HG03457 (cell line): ENCODE results near the gene ZNF699.
A peak's percentile ranks its signal among the peaks of the same experiment; 100 is the strongest.
"Not testable (repeated sequence)": the region's sequence is repeated elsewhere in the genome, so short reads cannot be mapped to it uniquely, and the experiment has no call there.

Experiments
- ATAC-seq: cut with Tn5 transposase; IDR thresholded peaks from one replicate; pipeline ENCODE4 v1.9.1; 2021; ENCODE audit warnings: moderate number of reproducible peaks; ENCODE audit not compliant: unreplicated experiment

Gene ZNF699

DNA sequence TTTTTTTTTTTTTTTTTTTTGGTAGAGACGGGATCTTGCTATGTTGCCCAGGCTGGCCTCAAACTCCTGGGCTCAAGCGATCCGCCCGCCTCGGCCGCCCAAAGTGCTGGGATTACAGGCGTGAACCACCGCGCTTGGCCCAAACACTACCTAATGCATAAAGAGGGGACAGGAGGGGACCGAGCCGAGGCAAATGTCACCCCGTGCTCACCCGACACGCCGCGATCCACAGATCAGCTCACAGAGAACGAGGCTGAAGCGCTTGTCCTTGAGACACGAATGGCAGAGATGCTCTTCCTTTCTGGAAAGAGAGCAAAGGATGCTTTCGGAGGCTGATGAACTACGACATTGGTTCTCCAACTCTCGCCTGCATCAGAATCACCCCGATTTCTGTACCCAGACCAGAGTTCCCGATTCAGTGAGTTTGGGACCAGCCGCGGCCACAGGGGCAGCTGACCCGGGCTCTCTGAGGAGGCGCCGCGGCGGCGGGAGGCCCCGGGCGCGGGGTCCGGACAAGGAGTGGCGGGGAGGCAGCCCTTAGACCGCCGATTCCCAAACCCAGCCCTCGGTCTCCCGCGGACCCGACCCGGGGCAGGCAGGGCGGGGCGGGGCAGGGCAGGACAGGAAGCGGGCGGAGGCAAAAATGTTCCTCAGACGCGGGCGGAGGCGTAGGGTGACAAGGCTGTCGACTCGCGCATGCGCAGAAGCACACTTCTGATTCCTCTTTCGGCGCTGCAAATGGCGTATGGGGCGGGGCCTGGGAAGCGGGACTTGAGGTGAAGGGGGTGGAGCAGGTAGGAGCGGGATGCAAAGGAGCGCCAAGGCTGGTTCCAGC, at the start of gene ZNF699:
ZNF699 (minus strand) TSS at position 700 of the 835 bp plus-strand sequence. CDS start 4,719 bp downstream, outside the sequence.
- ATAC-seq: peak; percentile 73

DNA sequence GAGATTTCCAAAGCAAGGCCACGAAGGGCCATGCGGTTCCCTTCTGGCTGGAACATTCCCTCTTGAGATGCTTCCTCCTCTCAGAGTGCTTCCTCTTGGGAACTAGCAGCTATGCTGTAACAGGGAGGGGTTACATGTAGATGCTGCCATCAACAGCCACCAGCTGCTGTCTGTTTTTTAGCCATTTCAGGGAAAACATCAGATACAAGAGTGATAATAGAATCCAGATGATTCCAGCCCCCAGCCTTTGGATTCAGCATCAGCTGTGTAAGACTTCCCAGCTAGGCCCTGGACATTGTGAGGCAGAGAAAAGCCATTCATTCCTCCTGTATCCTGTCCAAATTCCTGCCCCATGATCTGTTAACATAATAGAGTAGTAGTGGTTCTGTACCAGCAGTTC, 45.0 kb upstream of the ZNF699 start:
- no peak for ATAC-seq

DNA sequence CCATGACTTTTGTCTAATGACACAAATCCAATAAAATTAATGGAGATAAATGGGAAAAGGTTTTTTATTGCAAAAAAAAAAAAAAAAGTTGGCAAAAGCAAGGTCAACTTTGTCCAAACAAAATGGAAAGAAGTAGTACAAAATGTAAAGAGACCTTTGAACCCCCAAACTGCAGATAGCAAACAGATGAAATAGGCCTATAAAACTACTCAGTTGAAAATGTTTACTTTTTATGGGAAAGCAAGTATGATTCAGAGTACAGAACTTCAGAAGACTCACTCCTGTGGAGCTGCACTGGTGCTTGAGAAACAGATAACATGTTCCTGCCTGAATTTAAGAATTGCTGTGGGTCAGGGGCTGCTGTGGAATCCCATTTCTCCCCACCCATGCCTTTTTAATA, 43.4 kb upstream of the ZNF699 start:
- ATAC-seq: no peak

DNA sequence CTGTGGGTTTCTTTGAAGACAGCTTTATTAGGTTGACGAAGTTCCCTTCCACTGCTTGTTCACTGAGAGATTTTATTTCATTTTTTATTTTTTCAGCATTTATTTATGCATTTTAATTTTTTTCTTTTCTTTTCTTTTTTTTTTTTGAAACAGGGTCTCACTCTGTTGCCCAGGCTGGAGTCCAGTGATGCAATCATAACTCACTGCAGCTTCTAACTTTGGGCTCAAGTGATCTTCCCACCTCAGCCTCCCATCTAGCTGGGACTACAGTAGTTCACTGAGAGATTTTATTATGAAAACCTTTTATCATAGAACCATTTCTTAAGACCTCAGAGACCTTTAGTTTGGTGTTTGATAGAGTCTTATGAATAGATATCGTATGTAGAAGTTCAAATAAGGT, 42.9 kb upstream of the ZNF699 start:
- no peak for ATAC-seq

DNA sequence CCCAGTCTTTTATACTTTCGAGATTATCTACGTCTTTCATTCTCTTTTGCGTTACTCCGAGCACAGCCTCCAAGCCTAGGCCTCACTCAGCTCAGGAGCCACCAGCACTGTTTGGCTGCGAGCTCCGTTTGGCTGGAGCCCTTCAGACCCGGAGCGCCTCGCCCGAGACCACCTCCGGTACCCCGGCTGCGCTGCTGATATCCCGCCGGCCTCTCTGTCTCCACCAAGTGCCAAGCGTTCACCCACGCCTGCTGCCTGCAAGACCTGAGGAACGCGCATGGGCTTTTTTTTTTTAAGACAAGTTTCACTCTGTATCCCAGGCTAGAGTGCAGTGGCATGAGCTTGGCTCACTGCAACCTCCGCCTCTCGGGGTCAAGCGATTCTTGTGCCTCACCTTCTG, 39.0 kb upstream of the ZNF699 start:
- ATAC-seq: no peak

DNA sequence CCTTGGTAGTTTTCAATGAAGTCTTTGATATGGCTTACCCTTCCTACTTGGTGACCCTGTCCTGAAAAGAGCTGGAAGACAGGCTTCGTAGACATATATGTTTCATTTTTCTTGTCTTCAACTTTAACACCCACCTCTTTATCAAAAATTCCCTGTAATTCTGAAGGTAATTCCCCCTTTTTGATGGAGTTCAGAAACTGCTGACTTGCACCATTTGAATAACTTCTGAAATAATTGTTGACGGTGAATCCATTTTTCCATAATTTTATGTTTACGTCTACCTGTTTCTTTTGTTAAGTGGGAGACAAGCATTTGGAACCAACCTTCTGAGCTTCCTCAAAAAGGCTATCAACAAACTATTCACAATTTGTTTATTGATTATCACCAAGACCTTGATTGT, 38.6 kb upstream of the ZNF699 start:
- no peak for ATAC-seq

DNA sequence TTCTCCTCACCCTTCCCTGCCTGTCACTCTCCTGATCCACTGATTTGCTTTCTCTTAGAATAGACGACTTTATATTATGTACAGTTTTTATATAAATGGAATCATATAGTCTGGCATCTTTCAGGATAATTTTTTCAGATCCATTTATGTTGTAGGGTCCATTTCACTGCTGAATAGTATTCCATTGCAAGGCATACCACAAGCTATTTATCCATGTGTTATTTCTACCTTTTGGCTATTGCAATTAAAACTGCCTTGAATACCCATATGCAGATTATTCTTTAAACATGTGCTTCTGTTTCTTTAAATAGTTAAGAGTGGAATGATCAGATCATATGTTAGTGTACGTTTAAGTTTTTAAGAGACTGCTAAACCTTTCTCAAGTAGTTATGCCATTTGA, 35.4 kb upstream of the ZNF699 start:
- no peak for ATAC-seq

DNA sequence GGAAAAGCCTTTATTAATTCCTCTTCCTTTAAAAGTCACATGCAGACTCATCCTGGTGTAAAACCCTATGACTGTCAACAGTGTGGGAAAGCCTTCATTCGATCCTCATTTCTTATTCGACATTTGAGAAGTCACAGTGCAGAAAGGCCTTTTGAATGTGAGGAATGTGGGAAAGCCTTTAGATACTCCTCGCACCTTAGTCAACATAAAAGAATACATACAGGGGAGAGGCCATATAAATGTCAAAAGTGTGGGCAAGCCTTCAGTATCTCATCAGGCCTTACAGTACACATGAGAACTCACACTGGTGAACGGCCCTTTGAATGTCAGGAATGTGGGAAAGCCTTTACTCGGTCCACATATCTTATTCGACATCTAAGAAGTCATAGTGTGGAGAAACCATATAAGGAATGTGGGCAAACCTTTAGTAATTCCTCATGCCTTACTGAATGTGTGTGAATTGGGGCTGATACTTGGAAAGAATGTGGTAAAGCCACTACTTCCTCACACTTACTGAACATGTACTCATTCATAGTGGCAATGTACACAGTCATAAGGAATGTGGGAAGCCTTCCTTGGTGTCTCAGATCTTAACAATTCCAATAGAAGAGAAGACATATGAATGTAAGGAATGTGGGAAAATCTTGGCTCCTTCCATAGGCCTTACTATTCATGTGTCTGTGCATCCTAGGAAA, 33.1 kb upstream of the ZNF699 start:
- no peak for ATAC-seq

DNA sequence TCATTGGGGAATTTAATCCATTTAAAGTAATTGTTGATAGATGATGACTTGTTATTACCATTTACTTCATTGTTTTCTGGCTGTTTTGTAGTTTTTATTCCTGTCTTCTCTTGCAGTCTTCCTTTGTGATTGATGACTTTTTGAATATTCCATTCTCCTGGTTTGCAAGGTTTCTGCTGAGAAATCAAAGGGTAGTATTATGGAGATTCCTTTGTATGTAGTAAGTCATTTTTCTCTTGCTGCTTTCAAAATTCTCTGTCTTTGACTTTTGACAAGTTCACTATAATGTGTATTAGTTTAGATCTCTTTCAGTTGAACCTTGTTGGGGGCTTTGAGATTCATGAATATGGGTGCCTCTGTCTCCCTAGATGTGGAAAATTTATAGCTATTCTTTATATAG, 20.4 kb upstream of the ZNF699 start:
- no peak for ATAC-seq

DNA sequence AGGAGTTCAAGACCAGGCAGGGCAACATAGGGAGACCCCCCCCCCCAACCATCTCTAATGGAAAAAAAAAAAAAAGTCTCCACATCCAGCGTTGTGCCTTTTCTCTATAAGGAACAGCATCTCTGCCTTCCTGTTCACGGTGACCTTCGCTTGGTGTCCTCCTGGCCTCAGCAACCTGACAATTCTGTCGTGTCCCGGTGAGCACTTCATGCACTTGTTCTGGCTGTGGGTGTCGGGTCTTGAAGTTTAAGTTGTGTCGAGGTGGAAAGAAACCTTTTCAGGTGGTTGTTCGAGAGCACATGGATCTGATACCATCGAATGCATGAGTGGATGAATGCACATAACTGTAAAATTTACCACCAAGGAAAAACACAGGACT, 14.9 kb upstream of the ZNF699 start:
- no peak for ATAC-seq

DNA sequence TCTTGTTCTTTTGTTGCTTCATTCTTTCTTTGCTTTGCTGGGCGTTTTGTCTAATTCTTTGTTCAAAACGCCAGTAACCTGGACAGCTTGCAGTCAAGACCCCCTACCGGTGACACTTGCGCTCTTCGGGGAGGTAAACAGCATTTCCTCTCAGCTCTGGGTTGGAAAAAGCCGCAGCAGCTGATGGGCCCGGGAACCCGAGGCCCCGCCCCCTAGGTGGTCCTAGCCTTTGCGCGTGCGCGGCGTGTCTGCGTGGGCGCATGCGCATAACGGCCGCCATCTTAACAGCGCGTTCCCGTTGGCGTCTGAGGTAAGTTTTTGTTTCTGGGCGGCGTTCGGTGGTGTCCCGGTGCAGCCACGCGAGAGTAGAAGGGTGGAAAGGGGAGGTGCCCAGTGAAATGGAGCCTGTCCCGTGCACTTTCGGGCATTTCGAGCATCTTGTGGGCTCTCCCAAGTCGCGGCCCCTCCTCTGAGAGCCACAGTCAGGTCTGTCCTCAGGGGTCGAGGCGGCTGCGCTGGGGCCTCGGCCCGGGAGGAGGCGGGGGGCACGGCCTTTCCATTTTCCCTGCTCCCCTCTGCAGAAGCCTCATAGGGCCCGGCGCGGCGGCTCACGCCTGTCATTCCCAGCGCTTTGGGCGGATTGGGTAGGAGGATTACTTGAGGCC, 14.4 kb upstream of the ZNF699 start, which contains the start of gene ZNF559:
ZNF559 (plus strand) TSS at position 261 of the 665 bp plus-strand sequence. CDS start 14,371 bp downstream, outside the sequence.
- ATAC-seq: peak; percentile 93

DNA sequence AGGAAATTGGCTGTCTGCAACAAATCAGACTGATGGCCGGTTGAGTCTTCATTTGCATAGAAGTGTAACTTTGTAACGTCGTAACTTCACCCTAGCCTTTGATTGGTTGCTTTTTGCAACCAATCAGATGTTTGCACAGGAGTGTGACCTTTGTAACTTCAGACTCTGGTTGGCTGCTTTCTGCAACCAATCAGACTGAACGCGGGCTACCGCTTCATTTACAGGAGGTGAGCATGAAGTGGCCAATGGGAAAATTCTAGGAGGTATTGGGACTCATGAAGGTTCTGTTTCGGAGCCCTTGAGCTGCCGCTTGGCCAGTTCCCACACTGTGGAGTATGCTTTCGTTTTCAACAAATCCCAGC, 13.9 kb upstream of the ZNF699 start:
- peak; percentile 22 for ATAC-seq

DNA sequence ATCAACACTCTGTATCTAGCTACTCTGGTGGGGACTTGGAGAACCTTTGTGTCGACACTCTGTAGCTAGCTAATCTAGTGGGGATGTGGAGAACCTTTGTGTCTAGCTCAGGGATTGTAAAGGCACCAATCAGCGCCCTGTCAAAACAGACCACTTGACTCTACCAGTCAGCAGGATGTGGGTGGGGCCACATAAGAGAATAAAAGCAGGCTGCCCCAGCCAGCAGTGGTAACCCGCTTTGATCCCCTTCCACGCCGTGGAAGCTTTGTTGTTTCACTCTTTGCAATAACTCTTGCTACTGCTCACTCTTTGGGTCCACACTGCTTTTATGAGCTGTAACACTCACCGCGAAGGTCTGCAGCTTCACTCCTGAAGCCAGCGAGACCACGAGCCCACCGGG, 12.6 kb upstream of the ZNF699 start:
- ATAC-seq: not testable (repeated sequence)

DNA sequence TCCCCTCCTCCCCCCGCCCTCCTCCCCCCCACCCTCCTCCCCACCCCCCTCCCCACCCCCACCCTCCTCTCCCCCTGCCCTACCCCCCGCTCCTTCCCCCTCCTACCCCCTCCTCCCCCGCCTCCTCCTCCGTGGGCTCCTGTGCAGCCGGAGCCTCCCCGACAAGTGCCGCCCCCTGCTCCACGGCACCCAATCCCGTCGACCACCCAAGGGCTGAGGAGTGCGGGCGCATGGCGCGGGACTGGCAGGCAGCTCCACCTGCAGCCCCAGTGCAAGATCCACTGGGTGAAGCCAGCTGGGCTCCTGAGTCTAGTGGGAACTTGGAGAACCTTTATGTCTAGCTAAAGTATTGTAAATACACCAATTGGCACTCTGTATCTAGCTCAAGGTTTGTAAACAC, 12.1 kb upstream of the ZNF699 start:
- not testable (repeated sequence) for ATAC-seq

DNA sequence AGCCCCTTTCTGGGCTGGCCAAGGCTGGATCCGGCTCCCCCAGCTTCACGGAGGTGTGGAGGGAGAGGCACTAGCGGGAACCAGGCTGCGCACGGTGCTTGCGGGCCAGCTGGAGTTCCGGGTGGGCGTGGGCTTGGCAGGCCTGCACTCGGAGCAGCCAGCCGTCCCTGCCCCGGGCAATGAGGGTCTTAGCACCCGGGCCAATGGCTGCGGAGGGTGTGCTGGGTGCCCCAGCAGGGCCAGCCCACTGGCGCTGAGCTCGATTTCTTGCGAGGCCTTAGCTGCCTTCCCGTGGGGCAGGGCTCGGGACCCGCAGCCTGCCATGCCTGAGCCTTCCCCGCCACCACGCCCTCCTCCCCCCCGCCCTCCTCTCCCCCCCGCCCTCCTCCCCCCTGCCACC, 11.7 kb upstream of the ZNF699 start:
- no peak for ATAC-seq

DNA sequence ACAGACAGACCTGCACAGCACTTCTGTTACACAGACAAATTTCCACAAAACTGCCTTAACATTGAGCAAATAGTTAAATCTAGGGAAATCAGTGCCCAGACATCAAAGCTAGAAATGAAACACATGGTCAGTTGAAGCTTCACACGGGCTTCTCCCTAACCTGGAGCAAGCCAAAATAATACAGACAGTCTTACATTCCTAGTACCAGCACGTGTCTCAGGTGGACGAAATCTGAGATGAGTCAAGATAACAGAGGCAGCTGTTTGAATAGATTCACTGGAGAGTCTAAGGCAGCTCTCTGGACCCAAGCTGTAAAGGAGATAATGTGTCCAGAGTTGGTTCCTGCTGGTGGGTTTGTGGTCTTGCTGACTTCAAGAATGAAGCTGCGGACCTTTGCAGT, 4.1 kb upstream of the ZNF699 start:
- ATAC-seq: no peak

DNA sequence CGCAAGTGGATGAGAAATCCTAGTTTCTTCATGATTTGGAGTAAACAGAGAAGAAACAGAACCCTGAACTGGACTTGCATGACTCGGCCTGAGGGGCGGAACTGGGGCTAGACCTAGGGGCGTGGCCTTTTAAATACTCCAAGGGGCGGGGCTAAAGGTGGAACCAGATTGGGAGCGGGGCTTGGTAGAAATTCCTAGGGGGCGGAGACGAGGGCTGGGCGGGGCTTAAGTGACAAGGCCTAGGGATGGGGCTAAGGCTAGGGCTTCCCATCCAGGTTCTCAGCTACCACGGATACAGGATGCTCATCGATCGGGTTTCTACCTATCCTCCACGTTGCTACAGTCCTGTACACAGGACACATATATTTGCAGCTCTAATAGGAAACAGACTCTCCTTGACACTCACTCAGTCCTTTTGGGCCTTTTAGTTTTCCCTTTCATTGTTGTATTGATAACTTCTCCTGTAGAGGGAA, 372 bp upstream of the ZNF699 start:
- peak; percentile 45 for ATAC-seq

DNA sequence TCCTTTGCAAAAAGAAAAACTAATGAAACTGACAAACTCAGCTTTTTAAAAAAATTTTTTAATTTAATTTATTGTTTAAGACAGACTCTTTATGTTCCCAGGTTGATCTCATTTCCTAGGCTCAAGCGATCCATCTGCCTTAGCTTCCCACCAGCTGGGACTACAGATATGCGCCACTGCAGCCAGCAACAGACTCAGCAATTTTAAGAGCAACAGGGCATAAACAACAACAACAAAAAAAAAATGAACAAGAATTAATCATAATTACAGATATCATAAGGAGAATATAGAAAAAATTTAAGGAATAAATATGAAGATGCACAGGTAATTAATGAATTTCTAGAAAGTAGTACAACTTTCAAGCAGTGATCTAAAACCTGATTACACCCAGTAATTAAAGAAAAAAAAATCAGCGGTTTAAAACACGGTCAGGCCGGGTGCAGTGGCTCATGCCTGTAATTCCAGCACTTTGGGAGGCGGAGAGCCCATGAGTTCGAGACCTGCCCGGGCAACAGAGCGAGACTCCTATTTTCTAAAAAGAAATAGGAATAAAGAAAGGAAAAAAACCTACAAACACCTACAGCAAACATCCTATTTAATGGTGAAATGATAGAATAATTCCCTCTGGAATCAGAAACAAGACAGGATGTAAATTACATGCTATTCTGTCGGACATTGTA, 1.4 kb downstream of the ZNF699 start:
- ATAC-seq: no peak

DNA sequence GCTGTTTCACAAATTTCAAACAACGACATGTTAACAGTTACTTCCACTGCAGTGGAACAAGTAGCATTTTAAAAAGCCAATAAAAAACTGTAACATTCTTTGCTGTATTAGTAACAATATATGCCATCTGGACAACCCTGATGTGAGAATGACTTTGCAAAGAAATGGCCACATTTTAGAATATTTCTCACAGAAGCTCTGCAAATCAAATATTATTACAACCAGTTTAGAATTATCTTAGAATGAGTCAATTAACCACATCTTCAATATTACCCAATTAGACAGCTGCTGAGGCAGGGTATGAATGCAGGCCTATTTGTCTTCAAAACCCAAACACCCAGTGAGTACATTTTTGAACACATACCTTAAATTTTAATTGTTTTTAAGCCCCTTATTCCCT, 3.2 kb downstream of the ZNF699 start:
- ATAC-seq: no peak

DNA sequence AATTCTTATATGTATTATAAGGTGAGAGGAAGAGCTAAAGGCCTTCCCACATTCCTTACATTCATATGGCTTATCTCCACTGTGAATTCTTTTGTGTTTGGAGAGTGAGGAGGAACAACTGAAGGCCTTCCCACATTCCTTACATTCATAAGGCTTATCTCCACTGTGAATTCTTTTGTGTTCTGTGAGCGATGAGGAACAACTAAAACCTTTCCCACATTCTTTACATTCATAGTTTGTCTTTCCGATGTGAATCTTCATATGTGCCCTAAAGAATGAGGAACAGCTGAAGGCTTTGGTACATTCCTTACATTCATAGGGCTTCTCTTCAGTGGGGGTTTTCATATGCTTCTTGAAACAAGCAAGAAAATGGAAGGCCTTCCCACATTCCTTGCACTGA, 13.3 kb downstream of the ZNF699 start:
- ATAC-seq: no peak

DNA sequence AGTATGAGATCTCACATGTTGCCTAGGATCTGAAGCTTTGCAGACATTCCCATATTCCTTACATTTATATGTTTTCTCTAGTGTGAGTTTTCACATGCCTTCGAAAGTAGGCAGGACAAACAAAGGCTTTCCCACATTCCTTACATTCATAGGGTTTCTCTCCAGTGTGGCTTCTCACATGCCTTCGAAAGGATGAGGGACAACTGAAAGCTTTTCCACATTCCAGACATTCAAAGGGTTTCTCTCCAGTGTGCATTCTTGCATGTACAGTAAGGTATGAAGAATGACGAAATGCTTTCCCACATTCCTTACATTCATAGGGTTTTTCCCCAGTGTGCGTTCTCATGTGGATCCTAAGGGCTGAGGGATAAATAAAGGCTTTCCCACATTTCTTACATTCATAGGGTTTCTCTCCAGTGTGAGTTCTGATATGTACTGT, 14.2 kb downstream of the ZNF699 start:
- ATAC-seq: no peak
